ENCODE data around the gene ARHGAP9.

DNA sequence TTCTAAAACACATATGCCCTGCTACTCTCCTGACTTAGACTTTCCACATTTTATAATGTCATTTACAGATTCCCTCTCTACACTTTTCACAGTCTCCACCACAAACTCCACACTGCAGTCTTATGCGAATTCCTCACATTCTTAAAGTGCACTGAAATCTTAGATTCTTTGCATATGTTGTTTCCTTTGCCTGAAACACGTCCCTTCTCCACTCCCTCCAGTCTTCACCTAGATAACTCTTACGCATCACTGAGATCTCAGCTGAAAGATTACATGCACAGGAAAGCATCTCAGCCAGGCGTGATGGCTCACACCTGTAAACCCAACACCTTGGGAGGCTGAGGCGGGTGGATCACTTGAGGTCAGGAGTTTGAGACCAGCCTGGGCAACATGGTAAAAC is 3.8 kb upstream of the ARHGAP9 start:
- TF ChIP-seq, protein P1, sequence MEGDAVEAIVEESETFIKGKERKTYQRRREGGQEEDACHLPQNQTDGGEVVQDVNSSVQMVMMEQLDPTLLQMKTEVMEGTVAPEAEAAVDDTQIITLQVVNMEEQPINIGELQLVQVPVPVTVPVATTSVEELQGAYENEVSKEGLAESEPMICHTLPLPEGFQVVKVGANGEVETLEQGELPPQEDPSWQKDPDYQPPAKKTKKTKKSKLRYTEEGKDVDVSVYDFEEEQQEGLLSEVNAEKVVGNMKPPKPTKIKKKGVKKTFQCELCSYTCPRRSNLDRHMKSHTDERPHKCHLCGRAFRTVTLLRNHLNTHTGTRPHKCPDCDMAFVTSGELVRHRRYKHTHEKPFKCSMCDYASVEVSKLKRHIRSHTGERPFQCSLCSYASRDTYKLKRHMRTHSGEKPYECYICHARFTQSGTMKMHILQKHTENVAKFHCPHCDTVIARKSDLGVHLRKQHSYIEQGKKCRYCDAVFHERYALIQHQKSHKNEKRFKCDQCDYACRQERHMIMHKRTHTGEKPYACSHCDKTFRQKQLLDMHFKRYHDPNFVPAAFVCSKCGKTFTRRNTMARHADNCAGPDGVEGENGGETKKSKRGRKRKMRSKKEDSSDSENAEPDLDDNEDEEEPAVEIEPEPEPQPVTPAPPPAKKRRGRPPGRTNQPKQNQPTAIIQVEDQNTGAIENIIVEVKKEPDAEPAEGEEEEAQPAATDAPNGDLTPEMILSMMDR (IDR thresholded peaks at IDR 0.05; ENCODE audit: insufficient read depth, low read length): no peak
- TF ChIP-seq POLR2AphosphoS5 (IDR thresholded peaks at IDR 0.05; ENCODE audit: low read depth) (no peak), SPI1 (IDR thresholded peaks at IDR 0.05; ENCODE audit: borderline replicate concordance, low read depth) (no peak)
